Activated CD4-positive, alpha-beta T cell treated with anti-CD3 and anti-CD28 coated beads, Interleukin-2, amount 50 U/mL, for 4 hours (primary cell): Measurements from ENCODE around the gene ALPL.
"Not testable (repeated sequence)": the region's sequence is repeated elsewhere in the genome, so short reads cannot be mapped to it uniquely, and the experiment has no call there.

ENCODE experiments used
- DNase-seq, 2 experiments: peaks; one replicate each; pipeline ENCODE4 v3.0.0-alpha.2; 2020

Gene ALPL

DNA sequence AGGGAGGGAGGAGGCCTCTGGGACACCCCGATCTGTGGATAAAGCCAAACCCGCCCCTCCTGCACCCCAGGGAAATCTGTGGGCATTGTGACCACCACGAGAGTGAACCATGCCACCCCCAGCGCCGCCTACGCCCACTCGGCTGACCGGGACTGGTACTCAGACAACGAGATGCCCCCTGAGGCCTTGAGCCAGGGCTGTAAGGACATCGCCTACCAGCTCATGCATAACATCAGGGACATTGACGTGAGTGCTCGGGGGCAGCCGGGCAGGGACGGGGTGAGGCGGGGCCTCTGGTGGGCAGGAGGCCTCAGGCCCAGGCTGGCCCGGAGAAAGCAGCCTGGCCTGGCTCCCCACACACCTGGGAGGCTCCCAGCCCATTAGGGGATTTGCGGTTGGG, 54.7 kb downstream of the ALPL start:
- DNase-seq: no peak

DNA sequence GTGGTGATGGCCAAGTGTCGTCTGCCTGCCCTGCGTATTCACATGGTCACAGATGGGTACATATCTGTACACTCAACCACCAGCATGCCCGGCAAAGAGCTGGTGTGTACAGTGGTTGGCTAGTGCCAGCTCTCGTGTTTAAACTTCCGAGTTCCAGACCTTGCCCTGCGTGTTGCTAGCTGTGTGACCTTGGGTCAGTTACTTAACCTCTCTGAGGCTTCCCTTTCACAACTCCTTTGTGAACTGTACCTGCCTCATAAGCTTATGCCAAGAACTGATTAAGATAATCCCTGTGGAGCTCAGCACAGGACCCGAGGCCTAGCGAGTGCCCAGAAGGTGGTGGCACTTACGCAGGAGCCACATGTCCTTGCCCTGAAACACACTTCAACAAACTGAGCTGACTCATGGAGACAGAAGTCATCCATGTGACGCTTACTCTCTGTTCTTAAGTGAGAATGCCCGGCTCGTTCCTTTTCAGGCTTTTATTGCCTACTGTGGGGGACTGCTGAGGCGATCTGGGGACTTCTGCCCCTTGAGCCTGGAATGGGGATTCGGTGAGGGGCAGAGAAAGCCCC, 55.4 kb downstream of the ALPL start:
- no peak for DNase-seq

DNA sequence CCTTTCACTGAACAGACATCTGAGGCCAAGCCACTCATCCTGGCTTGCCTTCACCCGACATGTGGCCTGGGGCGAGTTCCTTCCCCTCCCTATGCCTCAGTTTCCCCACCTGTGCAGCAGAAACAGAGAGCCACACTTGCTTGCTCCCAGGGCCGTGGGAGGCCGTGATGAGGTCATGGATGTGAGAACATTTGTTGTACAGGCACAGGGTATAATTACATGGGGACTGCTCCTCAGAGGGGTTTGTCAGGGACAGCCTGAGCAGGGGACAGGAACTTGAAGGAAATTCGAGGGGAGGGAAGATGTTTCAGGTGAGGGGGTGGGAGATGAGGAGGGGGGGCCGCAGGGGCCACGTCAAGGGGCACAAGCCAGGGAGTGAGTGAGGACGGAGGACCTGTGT, 56.1 kb downstream of the ALPL start:
- DNase-seq: no peak

DNA sequence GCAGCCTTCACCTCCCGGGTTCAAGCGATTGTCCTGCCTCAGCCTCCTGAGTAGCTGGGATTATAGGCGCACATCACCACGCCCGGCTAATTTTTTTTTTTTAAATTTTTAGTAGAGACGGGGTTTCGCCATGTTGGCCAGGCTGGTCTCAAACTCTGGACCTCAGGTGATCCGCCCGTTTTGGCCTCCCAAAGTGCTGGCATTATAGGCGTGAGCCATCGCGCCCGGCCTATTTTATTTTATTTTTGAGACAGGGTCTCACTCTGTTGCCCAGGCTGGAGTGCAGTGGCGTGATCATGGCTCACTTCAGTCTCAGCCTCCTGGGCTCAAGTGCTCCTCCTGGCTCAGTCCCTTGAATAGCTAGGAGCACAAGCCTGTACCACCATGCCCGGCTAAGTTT, 57.1 kb downstream of the ALPL start:
- not testable (repeated sequence) for DNase-seq

DNA sequence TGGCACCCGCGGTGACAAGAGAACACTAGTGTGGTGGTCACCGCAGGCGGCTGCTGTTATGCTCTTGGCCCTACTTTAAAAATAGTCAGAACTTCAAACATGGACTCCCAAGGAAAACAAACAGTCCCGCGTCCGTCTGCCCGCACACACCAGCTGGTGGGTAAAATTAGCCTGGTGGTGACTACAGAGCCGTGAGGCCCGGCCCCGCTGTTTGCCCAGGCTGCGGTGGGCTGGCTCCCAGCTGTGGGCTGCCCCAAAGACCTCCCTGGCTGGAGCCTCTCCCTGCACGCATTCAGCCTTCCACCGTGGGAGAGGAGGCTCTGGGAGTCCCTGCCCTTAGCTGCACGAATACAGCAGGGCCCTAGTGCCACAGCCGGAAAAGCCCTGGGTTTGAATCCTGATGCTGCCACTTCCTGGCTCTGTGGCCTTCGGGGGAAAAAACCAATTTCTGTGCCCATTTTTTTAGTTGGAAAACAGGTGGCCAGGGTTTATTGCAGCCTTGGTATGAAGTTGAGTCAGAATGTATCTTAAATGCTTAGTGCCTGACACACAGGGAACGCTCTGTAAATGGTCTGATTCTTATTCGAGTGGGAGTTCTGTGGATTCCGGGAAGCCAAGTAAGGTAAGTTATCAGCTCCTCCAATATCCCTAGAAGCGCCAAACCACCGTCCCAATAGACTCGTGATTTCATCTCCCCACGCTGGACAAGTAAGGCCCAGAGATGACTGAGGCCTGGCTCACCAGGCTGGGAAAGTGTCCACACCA, 58.2 kb downstream of the ALPL start:
- no peak for DNase-seq

DNA sequence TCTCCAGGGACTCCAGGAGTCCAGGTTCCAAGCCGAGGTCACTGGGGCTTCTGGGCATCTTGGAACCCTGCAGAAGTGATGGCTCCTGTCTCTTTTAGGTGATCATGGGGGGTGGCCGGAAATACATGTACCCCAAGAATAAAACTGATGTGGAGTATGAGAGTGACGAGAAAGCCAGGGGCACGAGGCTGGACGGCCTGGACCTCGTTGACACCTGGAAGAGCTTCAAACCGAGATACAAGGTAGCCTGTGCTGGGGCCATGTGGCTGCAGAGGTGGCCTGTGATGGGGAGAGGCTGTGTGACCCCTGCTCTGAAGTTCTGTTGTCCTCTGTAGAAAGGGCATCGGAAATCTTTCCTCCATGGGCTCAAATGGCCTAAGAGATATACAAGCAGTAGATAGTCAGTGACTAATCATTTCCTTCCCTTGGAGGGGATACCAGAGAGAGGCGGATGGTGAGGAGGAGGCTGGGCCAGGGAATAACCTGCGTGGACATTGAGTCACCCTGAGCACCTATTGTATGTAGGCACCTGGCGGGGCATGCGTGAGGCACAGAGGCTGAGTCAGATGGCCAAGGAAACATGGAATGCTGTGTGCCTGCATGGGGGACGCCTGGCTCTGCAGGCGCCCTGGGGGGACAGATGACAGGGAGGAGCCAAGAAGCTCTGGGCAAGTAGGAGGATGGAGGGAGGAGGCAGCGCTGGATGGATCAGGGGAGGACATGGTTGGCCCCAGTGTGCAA, 59.0 kb downstream of the ALPL start:
- no peak for DNase-seq

DNA sequence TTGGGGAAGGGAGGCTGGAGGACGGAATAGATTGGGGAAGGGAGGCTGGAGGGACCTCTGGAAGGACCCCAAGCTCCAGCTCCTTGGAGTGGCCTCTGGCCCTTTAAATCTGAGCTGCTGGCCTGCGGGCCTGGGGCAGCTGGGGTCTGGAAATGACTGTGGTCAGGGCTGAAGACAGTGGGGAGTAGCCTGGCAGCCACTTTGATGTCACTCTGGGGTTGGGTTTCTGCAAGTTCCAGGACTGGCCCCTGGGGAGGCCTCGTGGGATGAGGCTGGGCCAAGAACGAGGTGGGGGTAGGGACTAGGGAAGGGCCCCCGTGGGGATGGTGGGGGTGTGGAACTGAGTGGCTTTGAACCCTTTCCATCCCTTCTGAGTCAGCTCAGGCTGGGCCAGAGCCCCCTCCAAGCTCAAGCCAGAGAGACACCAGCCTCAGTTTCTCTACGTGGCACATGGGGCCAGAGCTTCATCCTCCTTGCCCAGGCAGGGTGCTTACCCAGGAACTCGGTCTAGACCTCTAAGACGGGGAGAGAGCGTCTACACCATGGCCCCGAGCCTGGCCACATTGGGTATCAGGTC, 59.7 kb downstream of the ALPL start:
- no peak for DNase-seq

DNA sequence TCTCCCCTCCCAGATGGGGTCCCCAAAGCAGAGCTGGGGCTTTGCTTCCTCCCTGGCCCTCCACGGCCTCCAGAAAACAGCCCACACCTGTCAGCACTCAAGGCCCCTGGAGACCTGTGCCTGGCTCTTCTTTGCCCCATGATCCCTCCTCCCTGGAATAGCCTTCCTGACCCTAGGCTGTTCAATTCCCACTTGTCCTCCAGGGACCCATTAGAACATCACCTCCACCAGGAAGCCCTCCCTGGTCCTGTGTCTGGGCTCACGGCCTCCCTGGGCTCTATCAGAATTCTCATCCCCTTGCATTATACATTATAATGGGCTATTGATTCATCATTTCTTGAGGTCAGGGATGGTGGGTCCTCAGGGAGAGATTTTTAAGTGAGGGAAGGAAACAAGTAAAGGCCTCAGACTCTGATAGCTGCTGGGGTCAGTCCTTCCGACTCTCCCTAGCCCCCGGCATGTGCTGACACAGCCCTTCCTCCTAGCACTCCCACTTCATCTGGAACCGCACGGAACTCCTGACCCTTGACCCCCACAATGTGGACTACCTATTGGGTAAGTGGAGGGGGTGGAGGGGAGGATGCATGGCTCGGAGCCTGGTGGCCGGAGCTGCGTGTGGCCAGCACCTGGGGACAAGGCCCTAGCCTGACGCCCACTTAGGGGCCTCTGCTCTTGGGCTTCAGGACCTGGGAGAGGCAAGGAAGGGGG, 60.8 kb downstream of the ALPL start:
- no peak for DNase-seq

DNA sequence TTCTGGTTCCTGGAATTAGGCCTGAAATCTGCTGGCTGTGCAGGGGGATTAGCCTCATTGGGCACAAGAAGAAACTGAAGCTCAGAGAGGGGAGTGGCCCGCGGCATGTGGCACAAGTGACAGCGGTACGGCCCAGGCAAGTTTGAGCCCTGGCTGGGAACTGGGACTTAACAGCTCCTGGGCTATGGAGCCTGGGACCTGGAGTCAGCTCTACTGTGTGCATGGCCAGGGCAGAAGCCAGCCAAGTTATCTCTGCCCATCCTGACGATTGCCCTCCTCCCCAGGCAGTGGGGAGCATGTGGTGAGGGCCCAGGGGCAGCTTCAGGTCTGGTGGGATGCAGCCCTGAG, 61.3 kb downstream of the ALPL start:
- no peak for DNase-seq

DNA sequence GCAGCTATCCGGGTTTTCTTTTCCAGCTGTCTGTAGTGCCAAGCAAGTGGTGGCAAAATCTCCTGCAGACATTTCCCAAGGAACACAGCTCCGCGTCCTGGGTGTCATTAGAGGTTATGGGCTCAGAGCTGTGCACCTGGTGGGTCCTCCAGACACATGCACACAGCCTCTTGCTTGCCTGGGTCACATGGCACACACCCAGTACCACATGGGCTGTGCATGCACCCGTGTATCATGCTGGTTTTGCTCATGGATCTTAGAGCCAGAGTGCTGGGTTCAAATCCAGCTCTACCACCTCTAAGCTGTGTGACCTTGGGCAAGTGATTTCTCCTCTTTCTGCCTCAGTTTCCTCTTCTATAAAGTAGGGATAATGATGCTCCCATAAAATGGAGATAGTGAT, 61.7 kb downstream of the ALPL start:
- no peak for DNase-seq

DNA sequence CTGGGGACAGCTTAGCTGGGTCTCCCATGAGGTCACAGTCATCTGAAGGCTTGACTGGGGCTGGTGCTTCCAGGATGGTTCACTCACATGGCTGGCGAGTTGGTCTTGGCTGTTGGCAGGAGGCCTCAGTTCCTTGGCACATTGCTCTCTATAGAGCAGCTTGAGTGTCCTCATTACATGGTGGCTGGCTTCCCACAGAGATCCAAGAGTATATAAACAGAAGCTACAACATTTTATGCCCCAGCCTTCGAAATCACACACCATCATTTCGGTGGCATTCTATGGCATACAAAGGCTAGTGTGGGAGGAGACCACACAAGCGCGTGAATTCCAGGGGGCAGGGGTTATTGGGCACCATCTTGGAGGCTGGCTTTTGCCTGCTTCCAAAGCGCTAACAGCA, 63.0 kb downstream of the ALPL start:
- no peak for DNase-seq

DNA sequence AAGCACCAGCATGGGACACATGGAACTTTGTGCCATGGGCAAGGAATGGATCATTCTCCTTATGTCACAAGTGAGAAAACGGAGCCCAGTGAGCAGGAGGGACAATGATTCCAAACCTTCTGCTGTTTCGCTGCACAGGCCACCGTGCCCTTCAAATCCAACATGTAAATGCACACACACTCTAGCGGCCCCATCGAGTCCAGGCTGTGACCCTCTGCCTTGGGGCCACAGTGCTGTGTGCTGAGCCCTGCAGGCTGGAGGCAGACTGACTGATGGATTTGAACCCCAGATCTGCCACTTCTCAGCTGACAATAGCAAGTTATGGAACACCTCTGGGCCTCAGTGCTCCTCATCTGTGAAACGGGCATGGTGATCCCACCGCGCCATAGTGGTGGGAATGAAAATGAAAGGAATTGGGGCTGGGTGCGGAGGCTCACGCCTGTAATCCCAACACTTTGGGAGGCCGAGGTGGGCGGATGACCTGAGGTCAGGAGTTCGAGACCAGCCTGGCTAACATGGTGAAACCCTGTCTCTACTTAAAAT, 63.6 kb downstream of the ALPL start:
- DNase-seq: no peak

DNA sequence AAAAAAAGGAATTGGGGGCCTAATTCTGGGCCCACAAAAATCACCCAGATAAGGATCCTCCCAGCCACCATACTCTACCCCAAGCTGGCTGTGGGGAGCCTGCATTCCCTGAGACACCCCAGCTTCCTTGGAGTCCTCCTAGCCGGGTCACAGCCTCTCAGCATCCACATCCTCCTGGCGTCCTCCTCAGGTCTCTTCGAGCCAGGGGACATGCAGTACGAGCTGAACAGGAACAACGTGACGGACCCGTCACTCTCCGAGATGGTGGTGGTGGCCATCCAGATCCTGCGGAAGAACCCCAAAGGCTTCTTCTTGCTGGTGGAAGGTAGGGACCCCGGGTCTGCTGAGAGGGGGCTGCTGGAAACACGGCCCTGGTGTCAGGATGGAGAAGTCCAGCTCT, 64.3 kb downstream of the ALPL start:
- no peak for DNase-seq

DNA sequence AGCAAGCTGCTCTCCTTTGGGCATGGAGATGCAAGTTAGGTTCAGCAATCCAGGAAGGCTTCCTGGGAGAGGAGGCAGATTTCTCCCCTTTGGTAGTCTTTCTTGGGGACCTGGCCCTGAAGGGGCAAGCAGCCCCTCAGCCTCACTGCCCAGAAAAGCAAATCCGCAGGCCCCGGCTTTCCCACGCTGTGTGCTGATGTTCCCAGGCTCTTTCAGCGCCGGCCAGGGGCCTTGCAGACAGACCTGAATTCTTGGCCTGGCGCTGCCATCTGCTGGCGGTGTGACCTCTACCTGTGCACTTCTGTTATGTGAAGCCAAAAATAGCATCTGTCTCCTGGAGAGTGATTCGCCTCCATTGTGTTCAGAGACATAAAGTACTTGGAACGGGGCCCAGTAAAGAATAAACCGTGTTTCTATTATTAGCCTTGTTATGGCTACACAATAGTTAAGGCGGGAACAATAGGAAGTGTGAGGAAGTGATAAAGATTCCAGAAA, 64.8 kb downstream of the ALPL start:
- no peak for DNase-seq

DNA sequence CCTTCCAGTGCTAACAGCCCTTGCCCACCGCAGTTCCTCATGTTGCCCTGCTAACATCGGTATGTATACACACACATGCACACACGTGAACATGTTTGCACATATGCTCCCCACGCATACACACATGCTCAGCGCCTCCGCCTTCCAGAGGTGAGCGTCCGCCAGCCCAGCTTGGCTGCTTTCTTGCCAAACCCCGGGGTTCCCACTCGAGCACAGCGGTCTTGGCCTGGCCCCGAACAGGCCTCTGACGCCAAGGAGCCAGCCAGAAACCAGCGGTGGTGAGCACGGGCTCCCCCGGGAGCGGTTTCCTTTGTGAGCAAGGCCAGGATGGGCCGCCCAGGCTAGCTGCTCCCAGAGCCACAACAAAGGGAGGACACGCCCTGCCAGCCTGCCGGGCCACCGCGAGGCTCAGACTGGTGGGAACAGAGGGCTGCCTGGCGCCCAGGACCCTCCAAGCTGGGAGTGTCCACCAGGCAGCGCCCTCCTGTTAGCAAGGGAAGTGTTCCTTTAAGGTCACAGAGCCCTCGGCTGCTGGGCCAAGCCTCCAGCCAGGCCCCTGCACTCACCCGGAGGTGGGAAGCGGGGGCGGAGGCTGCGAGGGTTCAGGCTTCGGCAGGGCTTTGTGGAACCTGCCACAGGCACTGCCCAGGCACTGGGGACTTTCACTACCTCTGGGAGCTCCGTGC, 65.4 kb downstream of the ALPL start:
- DNase-seq: no peak

DNA sequence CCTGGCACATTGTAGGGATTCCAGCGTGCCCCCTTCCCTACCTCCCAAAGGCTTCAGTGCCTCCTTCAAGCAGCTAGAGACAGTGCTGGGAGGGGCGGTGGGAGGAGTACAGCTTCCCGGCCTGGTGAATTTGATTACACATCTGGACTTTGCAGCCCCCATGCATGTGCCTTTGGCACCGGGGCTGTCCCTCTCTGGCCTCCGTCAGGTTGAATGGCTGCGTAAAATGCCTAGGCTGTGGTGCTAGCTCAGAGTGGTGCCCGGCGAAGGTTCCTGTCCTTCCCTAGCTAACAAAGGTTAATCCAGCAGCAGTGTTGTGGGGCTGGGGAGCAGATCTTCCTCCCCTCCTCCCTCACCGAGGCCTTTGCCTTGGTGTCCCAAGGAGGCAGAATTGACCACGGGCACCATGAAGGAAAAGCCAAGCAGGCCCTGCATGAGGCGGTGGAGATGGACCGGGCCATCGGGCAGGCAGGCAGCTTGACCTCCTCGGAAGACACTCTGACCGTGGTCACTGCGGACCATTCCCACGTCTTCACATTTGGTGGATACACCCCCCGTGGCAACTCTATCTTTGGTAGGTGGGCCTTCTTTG, 66.2 kb downstream of the ALPL start:
- no peak for DNase-seq

DNA sequence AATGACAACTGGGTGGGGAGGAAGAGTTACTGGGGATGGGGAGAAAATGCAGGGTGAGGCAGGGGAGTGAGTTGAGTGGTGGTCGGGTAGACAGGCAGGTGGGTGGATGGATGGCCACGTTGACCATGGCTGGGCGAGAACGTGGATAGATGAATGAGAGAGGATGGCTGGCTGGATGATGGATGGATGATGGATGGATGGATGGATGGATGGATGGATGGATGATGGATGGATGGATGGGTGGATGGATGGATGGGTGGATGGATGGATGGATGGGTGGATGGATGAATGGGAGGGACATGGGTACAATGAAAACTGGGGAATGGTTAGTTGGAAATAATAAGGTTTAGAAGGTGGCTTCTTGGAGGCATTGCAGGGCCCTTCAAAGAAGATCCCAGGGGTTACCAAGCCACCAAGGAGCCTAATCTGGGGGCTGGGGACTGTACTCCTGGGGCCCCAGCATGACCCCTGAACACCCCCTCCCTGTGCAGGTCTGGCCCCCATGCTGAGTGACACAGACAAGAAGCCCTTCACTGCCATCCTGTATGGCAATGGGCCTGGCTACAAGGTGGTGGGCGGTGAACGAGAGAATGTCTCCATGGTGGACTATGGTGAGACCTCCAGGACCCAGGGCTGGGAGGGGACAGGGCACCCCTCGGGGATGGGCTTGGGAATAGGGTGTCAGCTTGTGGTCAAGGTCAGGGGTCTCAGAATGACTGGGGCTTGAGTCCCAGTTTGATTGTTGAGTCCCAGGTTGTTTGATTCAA, 67.0 kb downstream of the ALPL start:
- DNase-seq: no peak

DNA sequence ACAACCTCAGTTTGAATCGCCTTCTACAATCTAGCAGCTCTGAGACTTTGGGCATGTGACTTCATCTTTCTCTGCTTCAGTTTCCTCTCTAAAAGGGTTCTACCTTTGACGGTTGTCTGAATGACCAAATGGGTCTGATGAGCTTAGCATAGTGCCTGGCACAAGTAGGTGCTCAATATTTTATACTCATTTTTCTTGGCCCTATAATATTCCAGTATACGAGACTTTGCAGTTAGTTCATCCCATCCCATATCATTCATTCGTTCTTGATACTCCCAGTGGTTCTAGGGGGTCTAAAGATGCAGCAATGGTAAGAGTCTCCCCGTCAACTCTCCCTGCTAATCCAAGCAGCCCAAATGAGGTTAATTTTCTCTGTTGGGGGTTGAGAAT, 67.6 kb downstream of the ALPL start:
- no peak for DNase-seq

DNA sequence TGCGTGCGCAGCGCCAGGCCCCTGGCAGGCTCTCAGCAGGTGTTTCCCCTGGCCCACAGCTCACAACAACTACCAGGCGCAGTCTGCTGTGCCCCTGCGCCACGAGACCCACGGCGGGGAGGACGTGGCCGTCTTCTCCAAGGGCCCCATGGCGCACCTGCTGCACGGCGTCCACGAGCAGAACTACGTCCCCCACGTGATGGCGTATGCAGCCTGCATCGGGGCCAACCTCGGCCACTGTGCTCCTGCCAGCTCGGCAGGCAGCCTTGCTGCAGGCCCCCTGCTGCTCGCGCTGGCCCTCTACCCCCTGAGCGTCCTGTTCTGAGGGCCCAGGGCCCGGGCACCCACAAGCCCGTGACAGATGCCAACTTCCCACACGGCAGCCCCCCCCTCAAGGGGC, 68.1 kb downstream of the ALPL start:
- no peak for DNase-seq

DNA sequence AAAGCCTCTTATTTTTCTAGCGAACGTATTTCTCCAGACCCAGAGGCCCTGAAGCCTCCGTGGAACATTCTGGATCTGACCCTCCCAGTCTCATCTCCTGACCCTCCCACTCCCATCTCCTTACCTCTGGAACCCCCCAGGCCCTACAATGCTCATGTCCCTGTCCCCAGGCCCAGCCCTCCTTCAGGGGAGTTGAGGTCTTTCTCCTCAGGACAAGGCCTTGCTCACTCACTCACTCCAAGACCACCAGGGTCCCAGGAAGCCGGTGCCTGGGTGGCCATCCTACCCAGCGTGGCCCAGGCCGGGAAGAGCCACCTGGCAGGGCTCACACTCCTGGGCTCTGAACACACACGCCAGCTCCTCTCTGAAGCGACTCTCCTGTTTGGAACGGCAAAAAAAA, 68.7 kb downstream of the ALPL start:
- DNase-seq: no peak

DNA sequence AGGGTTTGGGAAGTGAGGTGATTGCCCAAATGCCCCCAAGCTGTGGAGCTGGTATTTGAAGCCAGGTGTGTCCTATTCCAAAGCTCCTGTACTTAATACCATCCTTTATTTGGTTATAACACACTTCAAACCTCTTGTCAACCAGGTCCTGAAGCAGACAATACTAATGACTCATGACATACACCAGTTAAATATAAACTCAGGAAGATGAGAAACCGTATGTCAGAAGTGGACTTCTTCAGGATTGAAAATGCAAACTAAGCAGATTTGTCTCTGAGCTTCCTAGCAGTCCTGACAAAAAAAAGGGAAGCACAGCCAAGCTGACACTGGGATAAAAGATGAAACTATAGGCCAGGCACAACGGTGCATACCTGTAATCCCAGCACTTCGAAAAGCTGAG, 70.6 kb downstream of the ALPL start:
- DNase-seq: no peak
